Right lobe of liver (tissue), 6 donors: ENCODE data around the gene SGPP2. TPM values are rescaled to one million over a fixed set of nuclear protein-coding genes. Genes with fewer than 3 reads are reported as not detected.

Experiments
- ATAC-seq, 4 donors: fragments of 200-7000 bp; cut with Tn5 transposase; one replicate each; pipeline ENCODE4 v1.9.1; 2020; ENCODE audit warnings: mild to moderate bottlenecking in 4 of 4, moderate library complexity in 4 of 4
- DNase-seq, 3 donors: peaks; one replicate each; pipeline ENCODE4 v3.0.0-alpha.2; 2020
- H3K27ac ChIP-seq, 3 donors: fragments of 200-600 bp; one replicate each; pipeline ENCODE4 v1.8.0; 2022
- H3K27me3 ChIP-seq, 2 donors: fragments of 200-600 bp; one replicate each; pipeline ENCODE4 v1.8.0; 2022
- H3K36me3 ChIP-seq, 4 donors: fragments of 200-600 bp; sonication (generic) in 1 of 4; one replicate each; pipeline versions ENCODE4 v1.5.1 to v1.8.0; 2017 to 2022; ENCODE audit warnings: control low read depth in 1 of 4
- H3K4me1 ChIP-seq, 4 donors: fragments of 200-600 bp; sonication (generic) in 1 of 4; one replicate each; pipeline versions ENCODE4 v1.5.1 to v1.8.0; 2017 to 2022; ENCODE audit warnings: control low read depth in 1 of 4
- H3K4me3 ChIP-seq, 3 donors: fragments of 200-600 bp; one replicate each; pipeline ENCODE4 v1.8.0; 2022
- H3K9me3 ChIP-seq, 4 donors: fragments of 200-600 bp; sonication (generic) in 1 of 4; one replicate each; pipeline versions ENCODE4 v1.5.1 to v1.8.0; 2017 to 2022; ENCODE audit warnings: control low read depth in 1 of 4
- CTCF ChIP-seq, 4 donors: fragments of 200-600 bp in 3 of 4; fragments of 450-650 bp in 1 of 4; IDR thresholded peaks; one replicate each; pipeline versions ENCODE4 v1.5.1 to v1.8.0; 2016 to 2022; ENCODE audit warnings: antibody characterized with exemption in 4 of 4, mild to moderate bottlenecking in 2 of 4
- POLR2A ChIP-seq: fragments of 450-650 bp; IDR thresholded peaks from one replicate; pipeline ENCODE4 v1.6.1; 2017; ENCODE audit warnings: antibody characterized with exemption, mild to moderate bottlenecking
- WGBS: methylation state at CpG from one replicate; pipeline ENCODE4 v1.1.6; 2018; ENCODE audit warnings: low coverage, low lambda C conversion rate; ENCODE audit not compliant: insufficient coverage; ENCODE audit errors: missing lambda C conversion rate; 5-methylcytosine and 5-hydroxymethylcytosine counted together
- intact Hi-C, 2 donors: fragments of 100-400 bp; cut with DNase I; formaldehyde crosslinking; loops; one replicate each; pipeline versions ENCODE4 v1.11.2 to v1.14.1; 2022
- total RNA-seq, 6 experiments: library from RNA; depleted of rRNA in 2 of 6; stranded (reverse); fragments of >200 nt in 2 of 6; fragmentation: NEBNext Ultra II Directional in 3 of 6; extraction: Animal tissue kit (Norgen Biotek cat#: 25700) in 3 of 6; gene quantifications; one replicate each; pipeline versions ENCODE4 v1.1.0 to v1.2.4, GENCODE V29; 2016 to 2023
- donor health status: DM: no; HTN: yes; CAD: no.
- donor health status: DM: no; HTN: no; CAD: no.
- donor health status: DM: no; HTN: no; CAD: no.
- donor health status: DM: no; HTN: yes; CAD: no.
- donor health status: DM: no; HTN: yes; CAD: no.

Gene SGPP2
- total RNA-seq, 6 experiments from 2014 or later, result 0.14 to 0.25 (median 0.18) TPM

- H3K4me3 ChIP-seq, result no peak overlapping the region
- no peaks in the 10 kb centered on the region for H3K36me3 ChIP-seq
- no peaks in the 10 kb centered on the region for H3K27me3 ChIP-seq
- H3K9me3 ChIP-seq, result no peaks in the 10 kb centered on the region
- no peaks in the 10 kb centered on the region for H3K4me1 ChIP-seq
- no peak for ATAC-seq
- intact Hi-C loops, result no loop called here
- TF ChIP-seq CTCF (IDR thresholded peaks at IDR 0.05) (no peak), POLR2A (no peak)
- WGBS, result 93% methylated on average over 2 of the region's 6 CpGs
- no peak overlapping the region for H3K27ac ChIP-seq
- no peak for DNase-seq
Measured at GRCh38 chr2:222563936-222564335, 139.6 kb downstream of the SGPP2 start.

GRCh38 chr2:222566229-222566628 is 141.9 kb downstream of the SGPP2 start:
- no peaks in the 10 kb centered on the region for H3K4me1 ChIP-seq
- H3K36me3 ChIP-seq, result peaks cover 0 to under 1% (median under 1%) of the 10 kb centered on the region in 4 donors
- no peak overlapping the region for H3K27ac ChIP-seq
- intact Hi-C loops, result no loop called here
- TF ChIP-seq CTCF (IDR thresholded peaks at IDR 0.05) (no peak), POLR2A (no peak)
- WGBS, result 94% methylated on average over 6 of the region's 6 CpGs
- ATAC-seq (no peak), DNase-seq (no peak)
- no peak overlapping the region for H3K4me3 ChIP-seq
- H3K9me3 ChIP-seq, result no peaks in the 10 kb centered on the region
- no peaks in the 10 kb centered on the region for H3K27me3 ChIP-seq

- 71% methylated on average over 2 of the region's 4 CpGs for WGBS
- no peak for ATAC-seq
- Histone ChIP-seq H3K36me3 (peaks cover 0 to 7% (median 3%) of the 10 kb centered on the region in 4 donors), H3K27me3 (no peaks in the 10 kb centered on the region), H3K27ac (no peak overlapping the region), H3K4me1 (peaks cover 0 to 17% (median 7%) of the 10 kb centered on the region in 4 donors), H3K4me3 (no peak overlapping the region), H3K9me3 (no peaks in the 10 kb centered on the region)
- TF ChIP-seq CTCF (IDR thresholded peaks at IDR 0.05) (no peak), POLR2A (no peak)
- intact Hi-C loops, result no loop called here
- no peak for DNase-seq
Measured at GRCh38 chr2:222568865-222569264, 144.5 kb downstream of the SGPP2 start.

- H3K27ac ChIP-seq, result no peak overlapping the region
- TF ChIP-seq CTCF (IDR thresholded peaks at IDR 0.05) (no peak), POLR2A (no peak)
Measured at GRCh38 chr2:222569826-222570225, 145.5 kb downstream of the SGPP2 start.

More at GRCh38 chr2:222569826-222570225, 145.5 kb downstream of the SGPP2 start:
- ATAC-seq (no peak), DNase-seq (no peak)
- 92% methylated on average over 1 of the region's 1 CpG for WGBS
- Histone ChIP-seq H3K36me3 (peaks cover 0 to 7% (median 3%) of the 10 kb centered on the region in 4 donors), H3K27me3 (no peaks in the 10 kb centered on the region), H3K4me3 (no peak overlapping the region), H3K4me1 (peaks cover 0 to 18% (median 7%) of the 10 kb centered on the region in 4 donors), H3K9me3 (no peaks in the 10 kb centered on the region)
- intact Hi-C loops, result no loop called here
